Measurements from ENCODE around the gene FBP1.

- TF ChIP-seq GATA2 (IDR thresholded peaks at IDR 0.05; ENCODE audit: low read depth, low read length) (no peak), GATA3 (IDR thresholded peaks at IDR 0.05; ENCODE audit: low read depth, low read length) (no peak)
These were observed 42.2 kb upstream of the FBP1 start for GRCh38 chr9:94681508-94681907.
